ENCODE results near the gene KCNQ1. TPM values are rescaled to one million over a fixed set of nuclear protein-coding genes. Genes with fewer than 3 reads are reported as not detected.

Gene KCNQ1
- total and polyA plus RNA-seq, 2 of the 13 experiments (the other 11 are each of a cell fraction or from before 2014, with no cell fraction given), result 0.02 to 0.08 TPM

DNA sequence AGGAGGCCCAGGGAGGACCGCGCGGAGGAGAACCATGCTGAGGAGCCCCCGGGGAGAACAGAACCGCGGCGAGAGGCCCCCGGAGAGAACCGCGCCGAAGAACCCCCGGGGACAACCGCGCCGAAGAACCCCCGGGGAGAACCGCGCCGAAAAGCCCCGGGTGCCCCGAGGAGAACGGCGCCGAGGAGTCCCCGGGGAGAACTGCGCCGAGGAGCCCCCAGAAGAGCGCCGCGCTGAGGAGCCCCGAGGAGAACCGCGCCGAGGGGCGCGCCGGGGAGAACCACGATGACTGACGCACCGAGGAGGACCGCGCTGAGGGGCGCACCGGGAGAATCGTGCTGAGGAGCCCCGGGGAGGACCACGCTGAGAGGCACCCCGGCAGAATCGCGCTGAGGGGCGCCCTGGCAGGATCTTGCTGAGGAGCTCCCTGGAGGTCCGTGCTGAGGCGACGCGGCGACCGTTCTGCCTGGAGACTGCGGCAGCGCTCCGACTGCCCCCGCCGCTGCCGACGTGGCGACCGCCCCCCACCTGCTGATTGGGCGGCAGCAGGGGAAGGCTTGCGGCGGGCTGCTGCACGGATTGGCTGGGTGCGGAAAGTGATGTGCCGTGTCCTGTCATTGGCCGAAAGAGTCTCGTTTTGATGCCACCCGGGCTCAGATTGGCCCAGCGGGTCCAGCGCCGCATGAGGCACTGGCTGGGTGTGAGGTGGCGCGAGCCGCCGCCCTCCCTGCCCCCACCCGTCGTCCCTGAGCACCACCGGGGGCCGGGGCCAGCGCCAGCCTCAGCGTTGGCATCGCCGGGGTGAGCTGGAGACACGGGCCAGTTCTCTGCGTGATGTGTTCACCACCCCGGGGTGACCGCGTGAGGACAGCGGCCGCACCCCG is 255.0 kb downstream of the KCNQ1 start, which contains the start of gene KCNQ1OT1 (continued):
- TF ChIP-seq, protein P1, sequence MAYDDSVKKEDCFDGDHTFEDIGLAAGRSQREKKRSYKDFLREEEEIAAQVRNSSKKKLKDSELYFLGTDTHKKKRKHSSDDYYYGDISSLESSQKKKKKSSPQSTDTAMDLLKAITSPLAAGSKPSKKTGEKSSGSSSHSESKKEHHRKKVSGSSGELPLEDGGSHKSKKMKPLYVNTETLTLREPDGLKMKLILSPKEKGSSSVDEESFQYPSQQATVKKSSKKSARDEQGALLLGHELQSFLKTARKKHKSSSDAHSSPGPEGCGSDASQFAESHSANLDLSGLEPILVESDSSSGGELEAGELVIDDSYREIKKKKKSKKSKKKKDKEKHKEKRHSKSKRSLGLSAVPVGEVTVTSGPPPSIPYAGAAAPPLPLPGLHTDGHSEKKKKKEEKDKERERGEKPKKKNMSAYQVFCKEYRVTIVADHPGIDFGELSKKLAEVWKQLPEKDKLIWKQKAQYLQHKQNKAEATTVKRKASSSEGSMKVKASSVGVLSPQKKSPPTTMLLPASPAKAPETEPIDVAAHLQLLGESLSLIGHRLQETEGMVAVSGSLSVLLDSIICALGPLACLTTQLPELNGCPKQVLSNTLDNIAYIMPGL (CRISPR knock-in tag; IDR thresholded peaks at IDR 0.05; ENCODE audit: borderline replicate concordance in 1 of 2, low read depth in 1 of 2), result peak in 1 of 2 experiments; percentile 81; a peak in 2 of 4 replicates
- TF ChIP-seq, protein P2, sequence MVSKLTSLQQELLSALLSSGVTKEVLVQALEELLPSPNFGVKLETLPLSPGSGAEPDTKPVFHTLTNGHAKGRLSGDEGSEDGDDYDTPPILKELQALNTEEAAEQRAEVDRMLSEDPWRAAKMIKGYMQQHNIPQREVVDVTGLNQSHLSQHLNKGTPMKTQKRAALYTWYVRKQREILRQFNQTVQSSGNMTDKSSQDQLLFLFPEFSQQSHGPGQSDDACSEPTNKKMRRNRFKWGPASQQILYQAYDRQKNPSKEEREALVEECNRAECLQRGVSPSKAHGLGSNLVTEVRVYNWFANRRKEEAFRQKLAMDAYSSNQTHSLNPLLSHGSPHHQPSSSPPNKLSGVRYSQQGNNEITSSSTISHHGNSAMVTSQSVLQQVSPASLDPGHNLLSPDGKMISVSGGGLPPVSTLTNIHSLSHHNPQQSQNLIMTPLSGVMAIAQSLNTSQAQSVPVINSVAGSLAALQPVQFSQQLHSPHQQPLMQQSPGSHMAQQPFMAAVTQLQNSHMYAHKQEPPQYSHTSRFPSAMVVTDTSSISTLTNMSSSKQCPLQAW (CRISPR knock-in tag; IDR thresholded peaks at IDR 0.05), result peak; percentile 39; the same call in 1 of the 2 replicates
- TF ChIP-seq TCF12 (IDR thresholded peaks at IDR 0.05) (no peak), TCF12 (CRISPR knock-in tag; IDR thresholded peaks at IDR 0.05) (peak; percentile 74; the same call in 1 of the 2 replicates), BCL6 (CRISPR knock-in tag; IDR thresholded peaks at IDR 0.05) (peak; percentile 53), EZH2 (conservative IDR thresholded peaks at IDR 0.05; ENCODE audit: low read depth, low read length) (no peak), FOXC1 (CRISPR knock-in tag; IDR thresholded peaks at IDR 0.05; ENCODE audit: borderline replicate concordance) (peak; percentile 89; the same call in 1 of the 2 replicates), ARID2 (CRISPR knock-in tag; IDR thresholded peaks at IDR 0.05; ENCODE audit: borderline replicate concordance) (peak; percentile 91; the same call in 1 of the 2 replicates), SP2 (CRISPR knock-in tag; IDR thresholded peaks at IDR 0.05) (peak; percentile 86), MXI1 (IDR thresholded peaks at IDR 0.05; ENCODE audit: borderline replicate concordance, low read depth, low read length) (peak; percentile 74; the same call in 1 of the 3 replicates), JUND (CRISPR knock-in tag; IDR thresholded peaks at IDR 0.05) (peak; percentile 30; the same call in 1 of the 2 replicates), ZNF790 (CRISPR knock-in tag; IDR thresholded peaks at IDR 0.05; ENCODE audit: borderline replicate concordance) (peak; percentile 98), ZNF383 (CRISPR knock-in tag; IDR thresholded peaks at IDR 0.05; ENCODE audit: borderline replicate concordance) (no peak), ARNT2 (CRISPR knock-in tag; IDR thresholded peaks at IDR 0.05; ENCODE audit: low read depth) (peak; percentile 89), SIN3A (IDR thresholded peaks at IDR 0.05; ENCODE audit: borderline replicate concordance, low read depth, low read length) (peak; percentile 93; the same call in 1 of the 2 replicates), RBM39 (IDR thresholded peaks at IDR 0.05; ENCODE audit: low read depth, low read length, poor library complexity, severe bottlenecking) (peak; percentile 56), CREB1 (IDR thresholded peaks at IDR 0.05) (peak; percentile 89), CREB1 (CRISPR knock-in tag; IDR thresholded peaks at IDR 0.05) (peak; percentile 74; the same call in 1 of the 2 replicates)
- TF ChIP-seq, protein P3, sequence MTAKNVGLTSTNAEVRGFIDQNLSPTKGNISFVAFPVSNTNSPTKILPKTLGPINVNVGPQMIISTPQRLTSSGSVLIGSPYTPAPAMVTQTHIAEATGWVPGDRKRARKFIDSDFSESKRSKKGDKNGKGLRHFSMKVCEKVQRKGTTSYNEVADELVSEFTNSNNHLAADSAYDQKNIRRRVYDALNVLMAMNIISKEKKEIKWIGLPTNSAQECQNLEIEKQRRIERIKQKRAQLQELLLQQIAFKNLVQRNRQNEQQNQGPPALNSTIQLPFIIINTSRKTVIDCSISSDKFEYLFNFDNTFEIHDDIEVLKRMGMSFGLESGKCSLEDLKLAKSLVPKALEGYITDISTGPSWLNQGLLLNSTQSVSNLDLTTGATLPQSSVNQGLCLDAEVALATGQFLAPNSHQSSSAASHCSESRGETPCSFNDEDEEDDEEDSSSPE (CRISPR knock-in tag; IDR thresholded peaks at IDR 0.05), result peak; percentile 82
- TF ChIP-seq, protein P4, sequence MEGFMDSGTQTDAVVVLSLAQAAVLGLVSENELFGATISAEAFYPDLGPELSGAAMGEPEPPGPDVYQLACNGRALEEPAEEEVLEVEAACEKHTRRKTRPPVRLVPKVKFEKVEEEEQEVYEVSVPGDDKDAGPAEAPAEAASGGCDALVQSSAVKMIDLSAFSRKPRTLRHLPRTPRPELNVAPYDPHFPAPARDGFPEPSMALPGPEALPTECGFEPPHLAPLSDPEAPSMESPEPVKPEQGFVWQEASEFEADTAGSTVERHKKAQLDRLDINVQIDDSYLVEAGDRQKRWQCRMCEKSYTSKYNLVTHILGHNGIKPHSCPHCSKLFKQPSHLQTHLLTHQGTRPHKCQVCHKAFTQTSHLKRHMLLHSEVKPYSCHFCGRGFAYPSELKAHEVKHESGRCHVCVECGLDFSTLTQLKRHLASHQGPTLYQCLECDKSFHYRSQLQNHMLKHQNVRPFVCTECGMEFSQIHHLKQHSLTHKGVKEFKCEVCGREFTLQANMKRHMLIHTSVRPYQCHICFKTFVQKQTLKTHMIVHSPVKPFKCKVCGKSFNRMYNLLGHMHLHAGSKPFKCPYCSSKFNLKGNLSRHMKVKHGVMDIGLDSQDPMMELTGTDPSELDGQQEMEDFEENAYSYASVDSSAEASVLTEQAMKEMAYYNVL (CRISPR knock-in tag; IDR thresholded peaks at IDR 0.05; ENCODE audit: borderline replicate concordance), result peak; percentile 71; the same call in 1 of the 2 replicates

All from HepG2 (cell line).